ENCODE results near the gene MYOF. TPM values are rescaled to one million over a fixed set of nuclear protein-coding genes. Genes with fewer than 3 reads are reported as not detected.
"Not testable (repeated sequence)": the region's sequence is repeated elsewhere in the genome, so short reads cannot be mapped to it uniquely, and the experiment has no call there.

Gene MYOF
- total RNA-seq, 5 donors from 2014 or later (not counting 1 experiment from before 2014, with no cell fraction given): 0.65 to 1.1 (median 0.86) TPM

- Mint-ChIP-seq H3K27me3 (peaks cover 0 to 1% of the 10 kb centered on the region in 2 donors), H3K9me3 (no peaks in the 10 kb centered on the region), H3K27ac (no peak overlapping the region), H3K4me1 (peaks cover 0 to 3% (median 3%) of the 10 kb centered on the region in 3 donors), H3K4me3 (no peak overlapping the region), H3K36me3 (no peaks in the 10 kb centered on the region)
- peaks cover 0 to 4% of the 10 kb centered on the region in 2 experiments for H3K27me3 ChIP-seq (replicated peaks in 1 of 2; ENCODE audit: control insufficient read depth in 2 of 2, extremely low read depth in 1 of 2, insufficient read depth in 2 of 2, low read length in 1 of 2)
- CTCF ChIA-PET: interaction anchor here (1.0 to 1.1 kb wide), 2 partner anchors 8 to 114 kb away, joined by 3 to 6 read pairs; partner anchors contain the start of gene MYOF (in 1 of the 2)
- no peak overlapping the region for H3K4me3 ChIP-seq (ENCODE audit: control insufficient read depth in 1 of 2, extremely low read depth in 1 of 2, low read length in 1 of 2)
- POLR2A ChIA-PET: interaction anchor here in 1 of 2 donors (0.7 kb wide), 1 partner anchor 8 kb away, joined by 4 read pairs; no protein-coding TSS in a partner anchor
- ATAC-seq (replicated peaks in 1 of 4): no peak
- no peaks in the 10 kb centered on the region for H3K9me3 ChIP-seq
- H3K4me1 ChIP-seq (ENCODE audit: control insufficient read depth in 1 of 2, extremely low read depth in 1 of 2, insufficient read depth in 2 of 2, low read length in 2 of 2): no peaks in the 10 kb centered on the region
- H3K36me3 ChIP-seq (ENCODE audit: control insufficient read depth in 2 of 2, extremely low read depth in 1 of 2, insufficient read depth in 1 of 2, low read length in 1 of 2): no peaks in the 10 kb centered on the region
- 40% methylated on average over 1 of the region's 3 CpGs for WGBS (ENCODE audit: insufficient coverage)
- no peak overlapping the region for H3K27ac ChIP-seq (ENCODE audit: low read length)
- no peak for DNase-seq
These were observed 114.5 kb downstream of the MYOF start for GRCh38 chr10:93367664-93368063.

DNA sequence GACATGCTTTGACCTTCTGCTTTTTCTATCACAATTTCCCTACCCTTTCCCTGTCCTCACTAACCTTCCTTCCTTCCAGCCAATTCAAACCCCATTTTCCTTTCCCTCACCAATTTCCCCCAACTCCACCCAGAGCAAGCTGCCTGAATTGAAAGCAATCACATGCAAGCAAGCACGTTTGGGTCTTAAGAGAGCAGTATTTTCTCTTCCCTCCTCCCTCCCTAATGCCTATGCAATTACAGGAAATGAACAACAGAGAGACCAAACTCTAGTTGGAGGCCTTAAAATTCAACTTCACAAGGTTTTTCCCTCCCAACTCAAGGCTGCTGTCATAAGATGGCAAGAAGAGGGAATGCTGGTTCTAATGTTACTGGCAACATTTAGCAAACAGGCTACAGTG is 117.2 kb downstream of the MYOF start:
- H3K36me3 ChIP-seq (ENCODE audit: control insufficient read depth in 2 of 2, extremely low read depth in 1 of 2, insufficient read depth in 1 of 2, low read length in 1 of 2): no peaks in the 10 kb centered on the region
- Mint-ChIP-seq H3K4me3 (no peak overlapping the region), H3K36me3 (no peaks in the 10 kb centered on the region), H3K27ac (no peak overlapping the region), H3K9me3 (no peaks in the 10 kb centered on the region), H3K4me1 (peaks cover 0 to 3% (median 3%) of the 10 kb centered on the region in 3 donors), H3K27me3 (peaks cover 0 to 1% of the 10 kb centered on the region in 2 donors)
- H3K9me3 ChIP-seq: no peaks in the 10 kb centered on the region
- WGBS (ENCODE audit: insufficient coverage): 14% methylated on average over 1 of the region's 1 CpG
- H3K4me3 ChIP-seq (ENCODE audit: control insufficient read depth in 1 of 2, extremely low read depth in 1 of 2, low read length in 1 of 2): no peak overlapping the region
- H3K4me1 ChIP-seq (ENCODE audit: control insufficient read depth in 1 of 2, extremely low read depth in 1 of 2, insufficient read depth in 2 of 2, low read length in 2 of 2): no peaks in the 10 kb centered on the region
- ChIA-PET CTCF (interaction anchor here (0.6 to 0.7 kb wide), 2 partner anchors 14 to 118 kb away, joined by 3 read pairs; no protein-coding TSS in a partner anchor), POLR2A (no interaction called here)
- no peak overlapping the region for H3K27ac ChIP-seq (ENCODE audit: low read length)
- no peak for DNase-seq
- no peak for ATAC-seq (replicated peaks in 1 of 4)
- H3K27me3 ChIP-seq (replicated peaks in 1 of 2; ENCODE audit: control insufficient read depth in 2 of 2, extremely low read depth in 1 of 2, insufficient read depth in 2 of 2, low read length in 1 of 2): peaks cover 0 to 4% of the 10 kb centered on the region in 2 experiments

GRCh38 chr10:93363891-93364648 is 118.1 kb downstream of the MYOF start:
- H3K27ac ChIP-seq (ENCODE audit: low read length): no peak overlapping the region

GRCh38 chr10:93358398-93358797 is 123.7 kb downstream of the MYOF start:
- ATAC-seq (replicated peaks in 1 of 4): not testable (repeated sequence)
- WGBS (ENCODE audit: insufficient coverage): no CpG with 5 or more reads among the region's 4 CpGs

More at GRCh38 chr10:93363891-93364648, 118.1 kb downstream of the MYOF start:
- peaks cover 0 to 4% of the 10 kb centered on the region in 2 experiments for H3K27me3 ChIP-seq (replicated peaks in 1 of 2; ENCODE audit: control insufficient read depth in 2 of 2, extremely low read depth in 1 of 2, insufficient read depth in 2 of 2, low read length in 1 of 2)
- no peaks in the 10 kb centered on the region for H3K36me3 ChIP-seq (ENCODE audit: control insufficient read depth in 2 of 2, extremely low read depth in 1 of 2, insufficient read depth in 1 of 2, low read length in 1 of 2)
- H3K4me1 ChIP-seq (ENCODE audit: control insufficient read depth in 1 of 2, extremely low read depth in 1 of 2, insufficient read depth in 2 of 2, low read length in 2 of 2): no peaks in the 10 kb centered on the region
- H3K4me3 ChIP-seq (ENCODE audit: control insufficient read depth in 1 of 2, extremely low read depth in 1 of 2, low read length in 1 of 2): no peak overlapping the region
- Mint-ChIP-seq H3K27ac (no peak overlapping the region), H3K4me1 (peaks cover 0 to 3% (median 3%) of the 10 kb centered on the region in 3 donors), H3K4me3 (no peak overlapping the region), H3K9me3 (no peaks in the 10 kb centered on the region), H3K36me3 (no peaks in the 10 kb centered on the region), H3K27me3 (peaks cover 0 to 1% of the 10 kb centered on the region in 2 donors)
- ATAC-seq (replicated peaks in 1 of 4) (no peak), DNase-seq (peak in 1 of 35 experiments; percentile 7)
- no peaks in the 10 kb centered on the region for H3K9me3 ChIP-seq
- ChIA-PET POLR2A (interaction anchor here in 1 of 2 donors (0.6 kb wide), 1 partner anchor 1284 kb away, joined by 5 read pairs; no protein-coding TSS in a partner anchor), CTCF (interaction anchor here (0.5 to 0.8 kb wide), 3 partner anchors 55 to 147 kb away, joined by 3 to 4 read pairs (median 3); no protein-coding TSS in a partner anchor)
- WGBS (ENCODE audit: insufficient coverage): 81% methylated on average over 17 of the region's 22 CpGs

DNA sequence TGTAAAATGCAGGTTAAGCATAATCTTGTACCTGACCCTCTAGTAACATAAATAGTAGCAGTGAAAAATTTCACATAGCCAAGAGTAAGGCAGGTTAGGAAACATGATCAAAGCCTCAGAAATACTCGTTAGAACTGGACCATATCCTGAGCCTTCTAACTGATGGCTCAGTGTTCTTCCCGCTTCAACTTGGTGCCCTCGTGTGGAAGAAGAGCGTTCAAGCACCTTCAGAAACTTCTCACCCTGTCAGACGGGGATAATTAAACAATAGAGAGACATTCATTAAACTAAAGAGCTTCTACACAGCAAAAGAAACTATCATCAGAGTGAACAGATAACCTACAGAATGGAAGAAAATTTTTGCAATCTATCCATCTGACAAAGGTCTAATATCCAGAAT is 124.5 kb downstream of the MYOF start:
- H3K27ac ChIP-seq (ENCODE audit: low read length): no peak overlapping the region
- POLR2A ChIA-PET: interaction anchor here in 1 of 2 donors (0.5 kb wide), 1 partner anchor 11 kb away, joined by 20 read pairs; no protein-coding TSS in a partner anchor
- CTCF ChIA-PET: interaction anchor here (0.6 to 3.0 kb wide), 14 partner anchors 9 to 473 kb away, joined by 3 to 17 read pairs (median 3); partner anchors contain the start of gene MYOF (in 1 of the 2)
- peak in 2 of 35 experiments; percentile 5 to 47 for DNase-seq
- Mint-ChIP-seq H3K27ac (no peak overlapping the region), H3K36me3 (no peaks in the 10 kb centered on the region), H3K9me3 (no peaks in the 10 kb centered on the region), H3K4me1 (peaks cover 0 to 6% (median 0%) of the 10 kb centered on the region in 3 donors), H3K27me3 (peaks cover 9 to 16% of the 10 kb centered on the region in 2 donors), H3K4me3 (no peak overlapping the region)
- H3K36me3 ChIP-seq (ENCODE audit: control insufficient read depth in 2 of 2, extremely low read depth in 1 of 2, insufficient read depth in 1 of 2, low read length in 1 of 2): no peaks in the 10 kb centered on the region
- no peaks in the 10 kb centered on the region for H3K4me1 ChIP-seq (ENCODE audit: control insufficient read depth in 1 of 2, extremely low read depth in 1 of 2, insufficient read depth in 2 of 2, low read length in 2 of 2)
- no peak overlapping the region for H3K4me3 ChIP-seq (ENCODE audit: control insufficient read depth in 1 of 2, extremely low read depth in 1 of 2, low read length in 1 of 2)
- peak in 3 of 4 experiments; percentile 37 to 66 (median 62) for ATAC-seq (replicated peaks in 1 of 4)
- peaks cover 0 to 3% of the 10 kb centered on the region in 2 experiments for H3K27me3 ChIP-seq (replicated peaks in 1 of 2; ENCODE audit: control insufficient read depth in 2 of 2, extremely low read depth in 1 of 2, insufficient read depth in 2 of 2, low read length in 1 of 2)
- WGBS (ENCODE audit: insufficient coverage): no CpG with 5 or more reads among the region's 5 CpGs
- H3K9me3 ChIP-seq: no peaks in the 10 kb centered on the region

More at GRCh38 chr10:93358398-93358797, 123.7 kb downstream of the MYOF start:
- H3K9me3 Mint-ChIP-seq; H3K4me1 ChIP-seq (ENCODE audit: control insufficient read depth in 1 of 2, extremely low read depth in 1 of 2, insufficient read depth in 2 of 2, low read length in 2 of 2); DNase-seq; H3K9me3 ChIP-seq; H3K27ac Mint-ChIP-seq; H3K4me3 Mint-ChIP-seq; H3K27me3 ChIP-seq (replicated peaks in 1 of 2; ENCODE audit: control insufficient read depth in 2 of 2, extremely low read depth in 1 of 2, insufficient read depth in 2 of 2, low read length in 1 of 2); H3K36me3 Mint-ChIP-seq; H3K4me3 ChIP-seq (ENCODE audit: control insufficient read depth in 1 of 2, extremely low read depth in 1 of 2, low read length in 1 of 2); POLR2A ChIA-PET; H3K36me3 ChIP-seq (ENCODE audit: control insufficient read depth in 2 of 2, extremely low read depth in 1 of 2, insufficient read depth in 1 of 2, low read length in 1 of 2); H3K4me1 Mint-ChIP-seq; H3K27ac ChIP-seq (ENCODE audit: low read length): not testable (repeated sequence)
- H3K27me3 Mint-ChIP-seq: peaks cover 9 to 14% of the 10 kb centered on the region in 2 donors
- CTCF ChIA-PET: interaction anchor here (0.6 to 3.0 kb wide), 15 partner anchors 9 to 510 kb away, joined by 3 to 17 read pairs (median 3); partner anchors contain the start of genes EXOC6 (in 1 of the 2) and MYOF (in 1 of the 2)

GRCh38 chr10:93356516-93356915 is 125.6 kb downstream of the MYOF start:
- no peaks in the 10 kb centered on the region for H3K36me3 ChIP-seq (ENCODE audit: control insufficient read depth in 2 of 2, extremely low read depth in 1 of 2, insufficient read depth in 1 of 2, low read length in 1 of 2)
- ChIA-PET CTCF (interaction anchor here (0.6 to 3.0 kb wide), 5 partner anchors 12 to 553 kb away, joined by 3 to 17 read pairs (median 3); partner anchors contain the start of gene MYOF (in 1 of the 2)), POLR2A (no interaction called here)
- H3K4me3 ChIP-seq (ENCODE audit: control insufficient read depth in 1 of 2, extremely low read depth in 1 of 2, low read length in 1 of 2): no peak overlapping the region
- no peaks in the 10 kb centered on the region for H3K4me1 ChIP-seq (ENCODE audit: control insufficient read depth in 1 of 2, extremely low read depth in 1 of 2, insufficient read depth in 2 of 2, low read length in 2 of 2)
- no peaks in the 10 kb centered on the region for H3K36me3 Mint-ChIP-seq
- H3K9me3 Mint-ChIP-seq: no peaks in the 10 kb centered on the region
- no peak overlapping the region for H3K27ac Mint-ChIP-seq
- DNase-seq (no peak), ATAC-seq (replicated peaks in 1 of 4) (no peak)
- WGBS (ENCODE audit: insufficient coverage): no CpG with 5 or more reads among the region's 6 CpGs
- H3K27me3 ChIP-seq (replicated peaks in 1 of 2; ENCODE audit: control insufficient read depth in 2 of 2, extremely low read depth in 1 of 2, insufficient read depth in 2 of 2, low read length in 1 of 2): peaks cover 0 to 3% of the 10 kb centered on the region in 2 experiments
- H3K27me3 Mint-ChIP-seq: peaks cover 9 to 19% of the 10 kb centered on the region in 2 donors
- H3K9me3 ChIP-seq: no peaks in the 10 kb centered on the region
- no peak overlapping the region for H3K4me3 Mint-ChIP-seq
- no peak overlapping the region for H3K27ac ChIP-seq (ENCODE audit: low read length)
- peaks cover 0 to 6% (median 0%) of the 10 kb centered on the region in 3 donors for H3K4me1 Mint-ChIP-seq
